Neural cell (in vitro differentiated cells): ENCODE measurements around the gene TPH2. TPM values are rescaled to one million over a fixed set of nuclear protein-coding genes. Genes with fewer than 3 reads are reported as not detected.

Source experiments
- H2AFZ ChIP-seq: fragments of 200-600, 300-800 bp; sonication (generic), shearing (Covaris generic); 2 replicates; pipeline ENCODE4 v1.6.0; 2014; ENCODE audit warnings: low read depth, mild to moderate bottlenecking, antibody characterized with exemption, low read length, moderate library complexity
- H3F3A ChIP-seq: fragments of 200-600 bp; shearing (Covaris generic); 2 replicates; pipeline ENCODE4 v1.6.1; 2016; ENCODE audit warnings: mild to moderate bottlenecking, moderate library complexity, mixed read lengths, antibody characterized with exemption, low read length; ENCODE audit not compliant: insufficient read depth, poor library complexity, severe bottlenecking
- H3K27ac ChIP-seq: fragments of 200-600, 300-800 bp; sonication (generic), shearing (Covaris generic); 2 replicates; pipeline ENCODE4 v1.5.1; 2014; ENCODE audit warnings: mild to moderate bottlenecking, low read length, moderate library complexity
- H3K27me3 ChIP-seq: fragments of 300-800, 200-600 bp; sonication (generic), shearing (Covaris generic); 2 replicates; pipeline ENCODE4 v1.6.0; 2014; ENCODE audit warnings: mild to moderate bottlenecking, low read depth, low read length, moderate library complexity; ENCODE audit not compliant: insufficient read depth
- H3K36me3 ChIP-seq: fragments of 300-800, 200-600 bp; sonication (generic), shearing (Covaris generic); 2 replicates; pipeline ENCODE4 v1.5.1; 2014; ENCODE audit warnings: mild to moderate bottlenecking, antibody characterized with exemption, low read length, moderate library complexity; ENCODE audit not compliant: insufficient read depth
- H3K4me2 ChIP-seq: fragments of 300-800, 200-600 bp; sonication (generic), shearing (Covaris generic); 2 replicates; pipeline ENCODE4 v1.6.0; 2014; ENCODE audit warnings: mild to moderate bottlenecking, low read length
- H3K4me3 ChIP-seq: fragments of 300-800, 200-600 bp; sonication (generic), shearing (Covaris generic); 2 replicates; pipeline ENCODE4 v1.5.1; 2014; ENCODE audit warnings: mild to moderate bottlenecking, low read length, moderate library complexity
- H3K79me2 ChIP-seq: fragments of 200-600 bp; shearing (Covaris generic); replicated peaks from 2 replicates; pipeline ENCODE4 v1.6.0; 2014; ENCODE audit warnings: mild to moderate bottlenecking, low read length, moderate library complexity; ENCODE audit not compliant: insufficient read depth
- H3K9ac ChIP-seq: fragments of 300-800, 200-600 bp; sonication (generic), shearing (Covaris generic); 2 replicates; pipeline ENCODE4 v1.6.1; 2016; ENCODE audit warnings: mild to moderate bottlenecking, low read length, mixed read lengths
- H3K9me2 ChIP-seq: fragments of 200-600 bp; shearing (Covaris generic); 2 replicates; pipeline ENCODE4 v1.6.1; 2016; ENCODE audit warnings: mild to moderate bottlenecking, low read length, mixed read lengths; ENCODE audit not compliant: insufficient read depth
- H3K9me3 ChIP-seq: fragments of 200-600, 300-800 bp; sonication (generic), shearing (Covaris generic); 2 replicates; pipeline ENCODE4 v1.6.1; 2016; ENCODE audit warnings: mild to moderate bottlenecking, mixed run types, low read length, moderate library complexity, mixed read lengths
- H4K20me1 ChIP-seq: fragments of 200-600 bp; shearing (Covaris generic); 2 replicates; pipeline ENCODE4 v1.6.1; 2016; ENCODE audit warnings: mild to moderate bottlenecking, mixed run types; ENCODE audit not compliant: insufficient read depth
- EP300 ChIP-seq: fragments of 450-650 bp; conservative IDR thresholded peaks from 2 replicates; pipeline ENCODE4 v1.6.1; 2014; ENCODE audit warnings: antibody characterized with exemption, mild to moderate bottlenecking, moderate library complexity; ENCODE audit not compliant: poor library complexity, severe bottlenecking
- EZH2 ChIP-seq: fragments of 200-600, 300-800 bp; shearing (Covaris generic), sonication (generic); IDR thresholded peaks from 2 replicates; pipeline ENCODE4 v1.6.1; 2014; ENCODE audit warnings: antibody characterized with exemption, low read length, borderline replicate concordance, mild to moderate bottlenecking; ENCODE audit not compliant: insufficient read depth, poor library complexity, severe bottlenecking
- MXI1 ChIP-seq: fragments of 450-650 bp; conservative IDR thresholded peaks from 2 replicates; pipeline ENCODE4 v1.6.1; 2014; ENCODE audit warnings: antibody characterized with exemption, mild to moderate bottlenecking; ENCODE audit not compliant: poor library complexity, severe bottlenecking
- POLR2AphosphoS5 ChIP-seq: IDR thresholded peaks from 2 replicates; pipeline ENCODE4 v1.6.1; 2012
- RAD21 ChIP-seq: fragments of 450-650 bp; conservative IDR thresholded peaks from 2 replicates; pipeline ENCODE4 v1.6.1; 2014; ENCODE audit warnings: antibody characterized with exemption, mild to moderate bottlenecking, moderate library complexity
- SMC3 ChIP-seq: fragments of 450-650 bp; conservative IDR thresholded peaks from 2 replicates; pipeline ENCODE4 v1.6.1; 2014; ENCODE audit warnings: antibody characterized with exemption, mild to moderate bottlenecking, moderate library complexity; ENCODE audit not compliant: poor library complexity
- TAF1 ChIP-seq: IDR thresholded peaks from 2 replicates; pipeline ENCODE4 v1.6.1; 2012; ENCODE audit warnings: low read depth
- polyA plus RNA-seq: library from polyadenylated mRNA; depleted of rRNA; stranded (reverse); fragments of >200 nt; gene quantifications from 2 replicates; pipeline ENCODE4 v1.2.3, GENCODE V29; 2014
- TF ChIP-seq, protein P1 (sequence below): fragments of 450-650 bp; IDR thresholded peaks from 2 replicates; pipeline ENCODE4 v1.5.1; 2014; ENCODE audit warnings: antibody characterized with exemption, mild to moderate bottlenecking, moderate library complexity; ENCODE audit not compliant: poor library complexity, severe bottlenecking
- TF ChIP-seq, protein P2 (sequence below): IDR thresholded peaks from 2 replicates; pipeline ENCODE4 v1.6.1; 2012; ENCODE audit warnings: borderline replicate concordance

TPH2 gene
- polyA plus RNA-seq, 1 donor from 2014 or later = 0.33 TPM

DNA sequence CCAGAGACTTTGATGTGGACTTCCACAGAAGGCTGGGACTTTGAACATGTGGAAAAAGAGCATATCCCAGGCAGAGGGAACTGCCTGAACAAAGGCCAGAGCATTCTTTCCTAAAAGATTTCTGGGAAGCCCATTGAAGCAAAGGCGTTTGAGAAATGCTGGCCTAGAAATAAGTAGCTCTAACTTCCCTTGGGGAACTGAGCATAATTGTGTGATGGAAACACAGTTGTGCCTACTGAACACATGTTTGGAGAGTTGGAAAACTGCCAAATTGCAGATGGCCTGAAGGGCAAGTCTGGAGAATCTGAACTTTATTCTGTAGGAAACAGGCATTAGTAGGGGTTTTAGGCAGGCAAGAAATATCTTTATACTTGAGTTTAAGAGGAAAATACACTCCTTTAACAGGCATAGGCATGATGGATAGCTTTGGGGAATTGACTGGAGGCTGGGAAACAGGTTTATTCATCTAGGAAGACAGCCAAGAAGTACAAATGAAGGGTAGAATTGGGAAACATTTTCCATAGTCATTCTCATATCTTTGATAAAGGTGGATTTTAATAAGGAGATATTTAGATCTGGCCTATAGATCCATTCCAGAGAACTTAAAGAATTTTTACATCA lies 134.1 kb downstream of the TPH2 start:
- no peaks in the 10 kb centered on the region for H4K20me1 ChIP-seq
- no peaks in the 10 kb centered on the region for H3K79me2 ChIP-seq
- no peak overlapping the region for H3K9ac ChIP-seq
- H3K36me3 ChIP-seq = no peaks in the 10 kb centered on the region
- H3K27me3 ChIP-seq = no peaks in the 10 kb centered on the region
- H3F3A ChIP-seq = peaks cover 12% of the 10 kb centered on the region
- no peaks in the 10 kb centered on the region for H3K9me3 ChIP-seq
- no peak overlapping the region for H3K4me2 ChIP-seq
- TF ChIP-seq, protein P1, sequence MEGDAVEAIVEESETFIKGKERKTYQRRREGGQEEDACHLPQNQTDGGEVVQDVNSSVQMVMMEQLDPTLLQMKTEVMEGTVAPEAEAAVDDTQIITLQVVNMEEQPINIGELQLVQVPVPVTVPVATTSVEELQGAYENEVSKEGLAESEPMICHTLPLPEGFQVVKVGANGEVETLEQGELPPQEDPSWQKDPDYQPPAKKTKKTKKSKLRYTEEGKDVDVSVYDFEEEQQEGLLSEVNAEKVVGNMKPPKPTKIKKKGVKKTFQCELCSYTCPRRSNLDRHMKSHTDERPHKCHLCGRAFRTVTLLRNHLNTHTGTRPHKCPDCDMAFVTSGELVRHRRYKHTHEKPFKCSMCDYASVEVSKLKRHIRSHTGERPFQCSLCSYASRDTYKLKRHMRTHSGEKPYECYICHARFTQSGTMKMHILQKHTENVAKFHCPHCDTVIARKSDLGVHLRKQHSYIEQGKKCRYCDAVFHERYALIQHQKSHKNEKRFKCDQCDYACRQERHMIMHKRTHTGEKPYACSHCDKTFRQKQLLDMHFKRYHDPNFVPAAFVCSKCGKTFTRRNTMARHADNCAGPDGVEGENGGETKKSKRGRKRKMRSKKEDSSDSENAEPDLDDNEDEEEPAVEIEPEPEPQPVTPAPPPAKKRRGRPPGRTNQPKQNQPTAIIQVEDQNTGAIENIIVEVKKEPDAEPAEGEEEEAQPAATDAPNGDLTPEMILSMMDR = no peak
- no peak for TF ChIP-seq RAD21
- no peak for TF ChIP-seq SMC3
- TF ChIP-seq EZH2 = no peak
- TF ChIP-seq, protein P2, sequence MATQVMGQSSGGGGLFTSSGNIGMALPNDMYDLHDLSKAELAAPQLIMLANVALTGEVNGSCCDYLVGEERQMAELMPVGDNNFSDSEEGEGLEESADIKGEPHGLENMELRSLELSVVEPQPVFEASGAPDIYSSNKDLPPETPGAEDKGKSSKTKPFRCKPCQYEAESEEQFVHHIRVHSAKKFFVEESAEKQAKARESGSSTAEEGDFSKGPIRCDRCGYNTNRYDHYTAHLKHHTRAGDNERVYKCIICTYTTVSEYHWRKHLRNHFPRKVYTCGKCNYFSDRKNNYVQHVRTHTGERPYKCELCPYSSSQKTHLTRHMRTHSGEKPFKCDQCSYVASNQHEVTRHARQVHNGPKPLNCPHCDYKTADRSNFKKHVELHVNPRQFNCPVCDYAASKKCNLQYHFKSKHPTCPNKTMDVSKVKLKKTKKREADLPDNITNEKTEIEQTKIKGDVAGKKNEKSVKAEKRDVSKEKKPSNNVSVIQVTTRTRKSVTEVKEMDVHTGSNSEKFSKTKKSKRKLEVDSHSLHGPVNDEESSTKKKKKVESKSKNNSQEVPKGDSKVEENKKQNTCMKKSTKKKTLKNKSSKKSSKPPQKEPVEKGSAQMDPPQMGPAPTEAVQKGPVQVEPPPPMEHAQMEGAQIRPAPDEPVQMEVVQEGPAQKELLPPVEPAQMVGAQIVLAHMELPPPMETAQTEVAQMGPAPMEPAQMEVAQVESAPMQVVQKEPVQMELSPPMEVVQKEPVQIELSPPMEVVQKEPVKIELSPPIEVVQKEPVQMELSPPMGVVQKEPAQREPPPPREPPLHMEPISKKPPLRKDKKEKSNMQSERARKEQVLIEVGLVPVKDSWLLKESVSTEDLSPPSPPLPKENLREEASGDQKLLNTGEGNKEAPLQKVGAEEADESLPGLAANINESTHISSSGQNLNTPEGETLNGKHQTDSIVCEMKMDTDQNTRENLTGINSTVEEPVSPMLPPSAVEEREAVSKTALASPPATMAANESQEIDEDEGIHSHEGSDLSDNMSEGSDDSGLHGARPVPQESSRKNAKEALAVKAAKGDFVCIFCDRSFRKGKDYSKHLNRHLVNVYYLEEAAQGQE = no peak
- no peak for TF ChIP-seq MXI1
- no peak for TF ChIP-seq POLR2AphosphoS5
- TF ChIP-seq TAF1 = no peak
- no peak for TF ChIP-seq EP300
- H3K27ac ChIP-seq = no peak overlapping the region
- H3K9me2 ChIP-seq = no peaks in the 10 kb centered on the region
- no peak overlapping the region for H2AFZ ChIP-seq
- no peak overlapping the region for H3K4me3 ChIP-seq

DNA sequence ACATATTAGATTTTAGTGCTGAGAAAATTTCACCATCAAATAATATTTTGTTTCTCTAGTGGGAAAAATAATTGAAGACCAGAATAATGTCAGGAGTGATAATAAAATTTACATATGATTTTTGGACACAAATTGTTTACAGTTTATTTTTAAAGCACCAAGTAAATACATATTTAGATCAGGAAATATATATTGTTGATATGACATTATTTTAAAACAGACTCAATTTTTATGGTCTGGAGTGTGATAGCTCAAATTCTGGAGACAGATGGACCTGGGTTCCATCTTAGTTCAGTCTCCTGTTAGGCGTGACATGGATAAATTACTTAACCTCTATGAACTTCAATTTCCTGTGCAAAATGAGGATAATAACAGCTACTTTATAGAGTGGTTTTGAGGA lies 135.4 kb downstream of the TPH2 start:
- Histone ChIP-seq H4K20me1 (no peaks in the 10 kb centered on the region), H3K4me3 (no peak overlapping the region), H3K27me3 (no peaks in the 10 kb centered on the region), H2AFZ (no peak overlapping the region), H3K27ac (no peak overlapping the region), H3K4me2 (no peak overlapping the region), H3K79me2 (no peaks in the 10 kb centered on the region), H3K9me2 (no peaks in the 10 kb centered on the region), H3K9ac (no peak overlapping the region), H3K36me3 (no peaks in the 10 kb centered on the region), H3K9me3 (no peaks in the 10 kb centered on the region), H3F3A (peaks cover 13% of the 10 kb centered on the region)
- TF ChIP-seq EP300 = no peak
- no peak for TF ChIP-seq EZH2
- TF ChIP-seq, protein P1 = no peak
- no peak for TF ChIP-seq SMC3
- TF ChIP-seq MXI1 = no peak
- no peak for TF ChIP-seq TAF1
- no peak for TF ChIP-seq POLR2AphosphoS5
- TF ChIP-seq RAD21 = no peak
- TF ChIP-seq, protein P2 = no peak
